Activated gamma-delta T cell treated with anti-CD3 and anti-CD28 coated beads, Interleukin-2, amount 50 U/mL, for 16 hours (primary cell): ENCODE data around the gene PPCDC.
"Not testable (repeated sequence)": the region's sequence is repeated elsewhere in the genome, so short reads cannot be mapped to it uniquely, and the experiment has no call there.

Source experiments
- DNase-seq: peaks from one replicate; pipeline ENCODE4 v3.0.0-alpha.2; 2020; ENCODE audit warnings: low read depth

The PPCDC gene

DNA sequence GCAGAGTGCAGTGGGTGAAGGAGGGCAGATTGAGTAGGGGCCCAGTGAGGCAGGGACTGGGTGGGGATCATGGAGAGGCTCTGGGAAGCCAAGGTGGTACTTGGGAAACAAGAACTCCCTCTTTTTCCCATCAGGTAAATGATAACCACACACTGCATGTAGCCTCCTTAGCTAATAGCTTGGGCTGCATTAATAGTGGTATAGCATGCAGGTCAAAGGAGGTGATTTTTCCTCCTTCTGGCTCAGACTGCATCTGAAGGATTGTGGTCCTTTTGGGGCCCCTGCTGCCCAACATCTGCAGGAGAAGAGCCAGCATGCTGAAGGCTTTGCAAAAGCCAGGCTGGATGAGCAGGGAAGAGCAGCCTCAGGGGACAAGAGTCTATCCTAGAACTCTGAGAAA lies 45.4 kb downstream of the PPCDC start:
- DNase-seq, result no peak

DNA sequence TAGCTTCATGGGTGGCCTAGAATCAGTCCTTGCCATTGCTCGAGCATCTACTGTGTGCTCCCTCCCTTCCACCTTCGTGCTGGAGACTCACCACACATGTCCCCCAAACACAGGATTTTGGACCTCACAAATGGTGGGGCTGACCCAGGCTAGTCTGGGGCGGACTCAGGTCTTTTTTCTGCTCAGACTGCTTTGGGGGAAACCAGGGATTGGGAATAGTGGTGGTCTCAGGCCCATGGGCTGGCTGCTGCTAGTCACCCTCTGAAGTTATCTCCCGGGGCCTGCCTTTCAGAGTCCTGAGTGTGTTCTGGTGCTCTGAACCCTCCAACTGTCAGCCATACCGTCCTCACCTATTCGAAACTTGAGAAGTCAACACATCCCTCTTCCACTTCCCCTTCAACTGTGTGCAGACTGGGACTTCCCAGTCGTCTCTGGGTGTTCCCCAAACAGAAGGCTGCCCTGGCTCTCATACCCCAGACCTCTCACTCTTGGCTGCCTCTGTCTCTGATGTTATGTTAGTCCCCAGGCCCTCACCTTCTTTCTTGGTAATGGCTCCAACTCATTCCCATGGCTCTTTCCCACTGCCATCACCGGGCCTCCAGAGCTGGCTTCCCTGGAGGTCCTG lies 46.0 kb downstream of the PPCDC start:
- no peak for DNase-seq

DNA sequence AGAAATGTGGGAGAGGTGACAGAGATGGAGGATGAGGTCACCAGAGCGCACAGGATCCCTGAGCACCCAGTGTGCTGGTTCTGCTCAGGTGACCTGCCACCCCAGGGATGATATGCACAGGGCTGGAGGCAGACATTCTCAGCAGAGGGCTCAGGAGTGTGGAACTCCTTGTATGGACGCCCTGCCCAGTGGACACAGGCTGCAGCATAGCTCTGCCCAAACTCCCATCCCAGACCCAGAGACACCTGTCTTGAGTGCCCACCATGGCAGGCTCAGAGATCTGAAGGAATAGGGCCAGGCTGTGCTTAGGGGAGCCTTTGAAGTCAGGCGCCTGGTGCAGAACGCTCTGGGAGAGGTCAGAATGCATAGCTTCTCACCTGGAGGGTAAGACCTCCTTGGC lies 47.3 kb downstream of the PPCDC start:
- no peak for DNase-seq

DNA sequence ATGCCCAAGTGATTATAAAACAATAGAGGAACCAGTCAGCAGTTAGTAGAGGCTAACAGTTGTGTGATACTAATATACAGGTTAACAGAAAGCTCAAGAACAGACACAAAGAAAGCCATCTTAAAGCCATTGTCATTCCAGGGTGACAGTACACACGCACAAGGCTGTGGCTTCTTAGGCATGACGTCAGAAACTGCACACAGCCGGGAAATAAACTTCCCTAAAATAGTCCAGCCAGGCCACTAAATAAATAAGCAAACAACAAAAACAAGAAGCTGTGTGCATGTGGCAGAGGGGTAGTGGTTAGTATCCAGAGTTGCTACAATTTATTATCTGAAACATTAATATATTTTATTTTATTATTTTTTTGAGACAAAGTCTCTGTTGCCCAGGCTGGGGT lies 49.8 kb downstream of the PPCDC start:
- no peak for DNase-seq

DNA sequence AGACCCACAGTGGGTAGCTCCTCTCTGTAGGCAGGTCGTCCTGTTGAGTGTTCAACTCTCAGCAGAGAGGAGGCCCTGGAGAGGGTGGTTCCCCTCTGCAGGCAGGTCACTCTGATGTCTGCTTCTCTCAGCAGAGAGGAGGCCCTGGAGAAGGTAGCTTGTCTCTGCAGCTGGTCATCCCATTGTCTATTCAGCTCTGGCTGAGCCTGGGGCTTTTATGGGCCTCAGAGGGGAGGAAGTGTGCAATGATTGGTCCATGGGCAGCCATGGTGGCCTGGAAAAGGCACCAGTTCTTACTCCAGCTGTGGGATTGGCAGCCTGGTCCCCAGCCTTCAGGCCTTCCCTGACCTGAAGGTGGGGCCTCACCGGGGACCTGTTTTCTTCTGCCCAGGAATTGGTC lies 52.9 kb downstream of the PPCDC start:
- DNase-seq, result no peak

DNA sequence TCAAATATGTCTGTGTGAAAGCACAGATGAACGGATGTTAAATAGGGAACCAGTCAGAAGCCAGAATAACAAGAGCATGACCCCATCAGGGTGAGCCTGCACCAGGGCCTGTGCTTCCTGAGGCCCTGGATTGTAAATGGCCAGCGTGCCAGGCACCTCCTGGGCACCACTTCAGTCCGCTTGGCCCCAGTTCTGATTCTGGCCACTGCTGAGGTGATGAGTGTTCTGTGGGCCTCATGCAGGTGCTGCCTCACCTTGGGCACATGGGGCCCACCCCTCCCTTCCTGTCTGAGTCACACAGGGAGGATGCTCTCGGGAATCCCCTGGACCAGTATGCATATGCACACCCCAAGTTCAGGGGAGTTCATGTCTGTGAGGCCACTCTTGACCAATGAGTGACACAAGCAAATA lies 54.2 kb downstream of the PPCDC start:
- DNase-seq, result not testable (repeated sequence)

DNA sequence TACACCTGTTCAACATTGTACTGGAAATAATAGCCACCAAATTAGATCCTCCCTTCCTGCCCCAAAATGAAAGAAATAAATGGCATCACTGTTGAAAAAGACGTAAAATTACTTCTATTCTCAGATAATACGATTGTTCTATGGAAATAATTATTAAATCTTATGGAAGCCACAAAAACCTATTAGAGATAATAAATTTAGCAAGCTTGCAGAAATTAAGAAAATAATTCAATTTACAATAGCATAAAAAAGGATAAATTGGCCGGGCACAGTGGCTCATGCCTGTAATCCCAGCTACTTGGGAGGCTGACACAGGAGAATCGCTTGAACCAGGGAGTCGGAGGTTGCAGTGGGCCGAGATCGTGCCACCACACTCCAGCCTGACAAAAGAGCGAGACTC lies 57.8 kb downstream of the PPCDC start:
- no peak for DNase-seq

DNA sequence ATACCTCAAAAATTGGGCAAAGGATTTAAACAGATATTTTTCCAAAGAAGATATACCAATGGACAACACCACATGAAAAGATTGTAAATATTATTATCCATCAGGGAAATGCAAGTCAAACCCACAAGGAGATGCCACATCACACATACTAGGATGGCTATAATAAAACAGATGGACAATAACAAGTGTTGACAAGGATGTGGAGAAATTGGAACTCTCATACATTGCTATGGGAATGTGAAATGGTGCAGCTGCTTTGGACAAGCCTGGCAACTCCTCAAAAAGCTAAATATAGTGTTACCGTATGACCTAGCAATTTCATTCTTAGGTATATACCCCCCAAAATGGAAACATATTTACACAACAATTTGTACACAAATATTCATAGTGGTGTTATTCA lies 59.3 kb downstream of the PPCDC start:
- no peak for DNase-seq

DNA sequence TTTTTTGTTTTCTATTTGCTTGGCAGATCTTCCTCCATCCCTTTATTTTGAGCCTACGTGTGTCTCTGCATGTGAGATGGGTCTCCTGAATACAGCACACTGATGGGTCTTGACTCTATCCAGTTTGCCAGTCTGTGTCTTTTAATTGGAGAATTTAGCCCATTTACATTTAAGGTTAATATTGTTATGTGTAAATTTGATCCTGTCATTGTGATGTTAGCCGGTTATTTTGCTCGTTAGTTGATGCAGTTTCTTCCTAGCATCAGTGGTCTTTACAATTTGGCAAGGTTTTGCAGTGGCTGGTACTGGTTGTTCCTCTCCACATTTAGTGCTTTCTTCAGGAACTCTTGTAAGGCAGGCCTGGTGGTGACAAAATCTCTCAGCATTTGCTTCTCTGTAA lies 62.3 kb downstream of the PPCDC start:
- DNase-seq, result not testable (repeated sequence)

DNA sequence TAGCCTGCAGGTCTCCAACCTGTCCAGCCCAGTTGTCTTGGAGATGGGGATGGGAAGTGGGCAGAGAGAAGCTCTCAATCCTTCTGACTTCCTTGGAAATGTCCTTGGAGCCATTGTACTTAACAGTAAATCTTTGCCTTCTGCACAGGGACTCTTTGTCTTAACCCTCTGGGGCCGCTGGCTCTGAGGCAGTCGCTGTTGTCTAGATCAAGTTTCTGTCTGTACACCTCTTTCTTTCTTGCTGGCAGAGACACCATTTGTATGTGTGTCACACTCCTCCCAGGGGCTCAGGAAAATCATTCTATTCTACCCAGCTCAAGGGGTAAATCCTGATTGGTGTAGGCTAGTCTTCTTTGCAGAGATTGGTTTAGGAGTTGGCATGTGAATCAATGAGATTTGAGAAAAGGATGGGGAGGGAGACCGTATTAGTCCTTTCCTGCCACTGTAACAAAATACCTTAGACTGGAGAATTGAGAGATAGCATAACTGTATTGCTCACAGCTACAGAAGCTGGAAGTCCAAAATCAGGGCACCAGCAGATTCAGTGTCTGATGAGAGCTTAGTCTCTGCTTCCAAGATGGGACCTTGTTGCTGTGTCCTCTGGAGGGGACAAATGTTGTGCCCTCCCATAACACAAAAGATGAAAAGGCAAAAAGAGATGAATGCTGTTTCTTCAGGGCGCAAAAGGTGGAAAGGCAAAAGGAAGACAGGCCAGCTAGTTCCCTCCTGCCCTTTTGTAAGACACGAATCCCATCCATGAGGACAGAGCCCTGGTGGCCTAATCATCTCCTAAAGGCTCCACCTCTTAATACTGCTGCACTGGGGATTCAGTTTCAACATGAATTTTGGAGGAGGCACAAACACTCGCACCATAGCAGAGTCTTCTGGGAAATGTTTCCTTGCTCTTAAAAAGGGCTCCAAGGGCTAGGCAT lies 66.3 kb downstream of the PPCDC start:
- DNase-seq, result no peak

DNA sequence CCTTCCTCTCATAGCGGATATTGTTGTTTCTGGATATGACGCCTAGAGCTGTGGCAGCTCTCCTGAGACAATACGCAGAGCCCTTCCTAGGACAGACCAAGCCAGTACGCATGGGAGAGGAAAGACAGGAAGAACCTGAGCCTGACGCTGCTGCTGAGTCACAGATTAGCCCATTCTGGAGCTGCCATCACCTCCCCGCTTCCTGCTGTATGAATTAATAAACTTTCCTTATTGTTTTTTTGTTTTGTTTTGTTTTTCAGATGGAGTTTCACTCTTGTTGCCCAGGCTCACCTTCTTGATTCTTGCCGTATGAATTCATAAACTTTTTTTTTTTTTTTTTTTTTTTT lies 67.0 kb downstream of the PPCDC start:
- no peak for DNase-seq

DNA sequence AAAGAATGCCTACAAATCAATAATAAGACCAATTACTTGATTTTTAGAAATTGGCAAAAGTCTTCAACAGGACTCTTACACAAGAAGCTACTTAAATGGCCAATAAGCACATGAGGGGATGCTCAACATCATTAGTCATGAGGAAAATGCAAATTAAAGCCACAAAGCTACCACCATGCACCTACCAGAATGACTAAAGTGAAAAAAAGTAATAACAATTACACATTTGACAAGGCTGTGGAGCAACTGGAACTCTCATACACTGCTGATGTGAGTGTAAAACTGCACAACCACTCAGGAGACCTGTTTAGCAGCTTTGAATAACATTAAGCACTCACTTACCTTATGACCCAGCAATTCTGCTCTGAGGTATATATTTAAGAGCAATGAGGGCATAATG lies 68.4 kb downstream of the PPCDC start:
- DNase-seq, result no peak

DNA sequence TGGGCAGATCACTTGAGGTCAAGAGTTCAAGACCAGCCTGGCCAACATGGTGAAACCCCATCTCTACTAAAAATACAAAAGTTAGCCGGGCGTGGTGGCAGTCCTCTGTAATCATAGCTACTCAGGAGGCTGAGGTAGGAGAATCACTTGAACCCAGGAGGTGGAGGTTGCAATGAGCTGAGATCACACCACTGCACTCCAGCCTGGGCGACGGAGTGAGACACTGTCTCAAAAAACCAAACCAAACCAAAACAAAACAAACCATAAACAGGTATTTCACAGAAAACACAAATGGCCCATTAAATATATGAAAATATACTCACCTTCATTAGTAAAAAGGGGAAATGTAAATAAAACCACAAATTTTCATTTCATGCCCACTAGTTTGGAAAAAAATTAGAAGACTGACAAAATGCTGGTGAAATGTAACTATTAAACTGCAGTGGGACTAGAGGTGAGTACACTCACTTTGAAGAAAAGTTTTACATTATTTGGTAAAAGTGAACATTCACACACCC lies 71.6 kb downstream of the PPCDC start:
- not testable (repeated sequence) for DNase-seq

DNA sequence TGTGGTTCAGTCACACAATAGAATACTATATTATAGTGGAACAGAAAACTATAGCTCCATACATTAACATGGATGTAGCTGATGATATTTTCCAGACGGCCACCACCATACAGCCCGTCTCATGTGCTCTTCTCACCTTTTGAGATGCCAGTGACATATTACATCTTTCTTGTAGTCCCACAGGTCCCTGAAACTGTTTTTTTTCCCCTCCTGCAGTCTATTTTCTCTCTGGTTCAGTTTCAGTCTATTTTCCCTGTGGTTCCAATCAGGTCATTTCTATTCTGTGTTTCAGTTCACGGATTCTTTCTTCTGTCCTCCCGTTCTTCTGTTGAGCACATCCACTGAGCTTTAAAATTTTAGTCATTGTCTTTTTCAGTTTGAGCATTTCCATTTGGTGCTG lies 72.2 kb downstream of the PPCDC start:
- no peak for DNase-seq

DNA sequence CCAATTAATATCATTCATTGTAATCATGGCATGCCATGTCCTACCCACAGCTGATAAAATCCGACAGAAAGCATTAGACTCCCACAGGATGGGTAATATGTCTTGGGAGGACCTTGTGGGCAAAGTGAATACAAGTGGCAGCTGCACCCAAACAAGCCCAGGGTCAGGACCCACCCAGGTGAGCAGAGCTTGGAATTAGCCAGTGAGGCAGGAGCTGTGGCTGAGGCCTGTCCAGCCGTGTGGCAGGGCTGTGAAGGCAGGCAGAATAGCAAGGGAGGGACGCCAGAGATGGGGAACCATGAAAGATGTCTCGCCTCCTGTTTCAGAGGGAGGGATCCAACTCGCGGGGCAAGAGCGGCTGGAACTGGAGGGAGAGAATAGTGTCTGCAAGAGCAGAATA lies 74.5 kb downstream of the PPCDC start:
- DNase-seq, result no peak

DNA sequence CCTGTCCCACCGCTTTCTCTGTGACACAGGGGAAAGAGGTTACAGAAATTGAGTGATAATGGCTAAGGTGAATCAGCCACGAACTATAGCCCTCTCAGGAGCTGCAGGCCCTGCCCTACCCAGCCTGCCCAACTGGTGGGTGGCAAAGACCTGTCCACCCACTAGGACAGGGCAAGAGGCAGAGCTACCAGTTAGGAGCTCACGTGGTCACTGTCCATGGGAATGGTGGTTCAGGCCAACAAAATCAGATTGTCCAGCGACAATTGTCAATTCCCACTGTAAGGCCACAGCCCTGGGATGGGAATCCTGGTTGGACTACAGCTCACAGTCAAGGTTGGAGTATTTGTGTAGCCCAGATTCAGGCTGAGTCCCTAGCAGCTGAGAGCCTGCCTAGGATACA lies 75.0 kb downstream of the PPCDC start:
- DNase-seq, result no peak
